Stimulated activated naive CD8-positive, alpha-beta T cell treated with anti-CD3 and anti-CD28 coated beads, Interleukin-15, Interleukin-2, amounts not matched to agents 100 U/mL and 50 U/mL, for 24 hours (primary cell): ENCODE results near the gene TRPM1.

Experiments
- ATAC-seq: fragments of 150-1000 bp; cut with Tn5 transposase; one replicate; pipeline ENCODE4 v1.10.0; 2021
- DNase-seq: peaks from one replicate; pipeline ENCODE4 v3.0.0; 2021

The TRPM1 gene

DNA sequence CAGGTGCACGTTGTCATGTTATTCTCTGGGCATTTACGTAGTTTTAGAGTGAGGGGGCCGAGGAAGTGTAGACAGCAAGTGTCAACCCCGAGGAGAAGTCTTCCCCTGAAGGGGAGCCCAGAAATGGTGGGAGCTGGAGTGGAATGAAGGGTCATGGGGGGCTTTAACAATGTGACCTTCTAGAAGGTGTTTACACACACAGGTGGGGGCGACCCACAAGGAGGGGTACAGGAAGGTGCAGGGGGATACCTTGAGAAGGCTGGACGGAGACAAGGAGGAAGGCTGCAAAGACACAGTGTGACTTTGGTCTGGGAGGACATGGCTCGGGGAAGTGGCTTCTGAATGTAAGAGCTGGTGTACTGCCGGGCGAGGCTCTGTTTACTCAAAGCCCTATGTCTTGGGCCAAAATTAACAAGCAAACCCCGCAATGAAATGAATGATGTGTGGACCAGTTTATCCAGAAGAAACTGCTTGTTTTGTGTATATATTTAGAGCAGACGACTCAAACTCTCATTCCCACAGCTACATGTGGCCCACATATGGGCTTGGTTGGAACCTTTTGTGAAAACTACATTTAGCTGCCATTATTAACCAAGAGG is 18.7 kb downstream of the TRPM1 start:
- ATAC-seq (no peak), DNase-seq (no peak)

DNA sequence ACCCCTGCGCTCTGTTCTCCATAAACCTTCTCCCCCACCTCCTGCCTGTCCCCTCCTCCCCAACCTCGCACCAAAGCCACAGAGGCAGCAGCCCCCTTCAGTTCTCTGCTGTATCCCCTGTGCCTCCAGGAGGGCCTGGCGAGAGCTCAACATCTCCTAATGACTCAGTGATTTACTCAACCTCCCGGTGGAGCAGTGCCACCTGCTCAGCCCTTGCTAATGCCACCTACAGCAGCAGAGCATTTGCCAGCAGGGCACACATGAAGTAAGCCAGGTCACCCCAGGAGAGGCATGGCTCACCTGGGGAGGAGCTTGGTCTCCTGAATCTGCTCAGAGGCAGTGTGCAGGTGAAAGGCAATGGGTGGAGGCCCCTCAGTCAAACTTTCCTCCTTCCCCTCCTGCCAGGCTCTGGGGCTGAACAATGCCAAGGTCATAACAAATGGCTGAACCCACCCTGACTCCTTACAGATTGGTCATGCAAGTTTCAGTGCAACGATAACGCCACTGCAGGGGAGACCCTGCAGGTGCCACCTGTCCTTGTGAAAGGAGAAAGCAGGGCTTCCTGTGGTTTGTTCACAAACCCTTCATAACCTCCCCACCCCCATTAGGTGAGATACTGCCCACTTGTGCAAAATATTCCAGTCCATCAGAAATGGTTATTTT is 19.8 kb downstream of the TRPM1 start:
- ATAC-seq, result no peak
- DNase-seq, result no peak

DNA sequence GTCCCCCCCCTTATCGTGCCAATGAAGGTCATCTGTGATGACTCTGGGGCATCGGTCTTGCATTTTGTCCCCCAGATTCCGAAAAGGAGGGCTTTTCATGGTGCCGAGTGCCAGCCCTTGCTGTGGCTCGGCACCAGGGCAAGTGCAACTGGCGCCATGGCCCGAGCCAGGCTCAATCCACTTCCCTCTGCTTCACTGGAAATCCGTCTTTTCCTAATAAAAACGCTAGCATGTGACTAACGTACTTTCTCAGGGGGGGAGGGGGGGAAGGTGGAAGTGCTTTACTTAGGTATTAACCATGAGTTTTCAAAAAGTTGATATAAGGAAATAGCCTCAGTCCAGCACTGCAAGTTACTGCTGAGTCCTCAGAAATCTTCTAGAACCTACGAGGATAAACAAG is 20.5 kb downstream of the TRPM1 start:
- ATAC-seq (no peak), DNase-seq (no peak)

DNA sequence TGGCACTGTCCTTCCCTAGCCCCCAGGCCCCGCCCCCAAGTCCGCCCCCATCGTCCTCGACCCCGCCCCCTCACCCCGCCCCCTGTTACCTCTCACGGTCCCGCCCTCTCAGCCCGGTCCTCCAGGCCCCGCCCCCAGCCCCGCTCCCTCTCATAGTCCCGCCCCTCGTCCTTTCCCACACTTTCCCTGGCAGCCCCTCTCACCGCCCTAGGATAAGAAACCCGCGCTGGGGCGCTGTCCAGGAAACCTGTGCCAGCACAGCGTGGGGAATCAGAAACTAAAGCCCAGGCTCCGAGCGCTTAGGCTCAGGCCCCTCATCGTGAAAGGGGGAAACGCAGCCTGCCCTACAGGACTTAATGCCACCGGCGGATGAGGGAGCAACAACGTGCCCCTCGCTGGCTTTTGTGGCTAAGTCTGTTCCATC is 20.9 kb downstream of the TRPM1 start:
- DNase-seq, result peak; percentile 50
- no peak for ATAC-seq

DNA sequence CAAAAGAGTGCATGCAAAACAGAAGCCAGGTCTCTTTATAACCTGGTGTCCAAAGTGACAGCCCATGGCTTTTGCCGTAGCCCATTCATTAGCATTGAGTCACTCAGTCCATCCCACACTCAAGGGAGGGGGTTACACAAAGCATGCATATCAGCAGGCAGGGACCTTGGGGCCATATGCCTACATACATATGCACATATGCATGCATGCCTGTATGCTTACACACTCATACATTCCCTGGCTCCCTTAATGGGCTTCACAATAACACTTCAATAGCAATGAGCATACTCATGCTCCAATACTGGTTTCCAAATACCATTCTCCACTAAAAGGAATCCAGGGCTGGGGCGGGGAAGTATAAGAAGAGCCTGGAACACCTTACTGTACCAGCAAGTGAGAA is 22.0 kb downstream of the TRPM1 start:
- ATAC-seq, result no peak
- DNase-seq, result no peak

DNA sequence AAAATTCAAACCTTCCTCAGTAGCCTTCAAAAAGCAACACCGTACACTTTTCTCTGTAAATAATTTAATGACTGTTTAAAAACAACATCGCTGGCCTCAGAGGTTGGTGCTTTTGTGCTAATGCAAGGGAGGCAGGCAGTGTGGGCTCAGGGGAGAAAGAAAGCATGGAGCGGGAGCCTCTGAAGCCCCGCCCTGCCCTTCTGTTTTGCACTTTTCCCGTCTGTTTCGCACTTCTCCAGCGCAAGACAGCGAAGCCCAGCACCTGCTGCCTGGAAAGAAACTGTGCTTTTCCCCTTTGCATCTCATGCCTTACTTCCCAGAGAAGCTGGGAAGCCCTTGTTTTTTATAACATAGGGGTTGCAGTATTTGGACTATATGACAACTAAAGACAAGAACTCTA is 23.1 kb downstream of the TRPM1 start:
- no peak for ATAC-seq
- no peak for DNase-seq

DNA sequence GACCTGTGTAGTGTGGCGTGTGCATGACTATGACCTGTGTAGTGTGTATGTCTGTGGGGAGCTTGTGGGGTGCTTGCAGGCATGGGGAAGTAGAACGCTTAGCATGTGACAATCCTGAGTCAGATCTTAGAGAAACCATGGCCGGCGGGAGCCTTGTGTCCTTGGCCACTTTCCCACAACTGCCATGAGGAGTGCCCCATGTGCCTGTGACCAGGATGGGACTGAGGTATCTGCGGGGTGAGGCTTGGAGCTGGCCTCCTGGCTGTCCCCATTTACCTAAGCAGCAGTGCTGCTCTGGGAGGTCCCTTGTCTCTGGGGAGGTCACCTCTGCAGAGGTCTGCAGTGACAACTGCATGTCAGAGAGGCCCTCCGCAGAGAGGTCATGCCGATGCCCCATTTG is 23.6 kb downstream of the TRPM1 start:
- ATAC-seq (no peak), DNase-seq (no peak)

DNA sequence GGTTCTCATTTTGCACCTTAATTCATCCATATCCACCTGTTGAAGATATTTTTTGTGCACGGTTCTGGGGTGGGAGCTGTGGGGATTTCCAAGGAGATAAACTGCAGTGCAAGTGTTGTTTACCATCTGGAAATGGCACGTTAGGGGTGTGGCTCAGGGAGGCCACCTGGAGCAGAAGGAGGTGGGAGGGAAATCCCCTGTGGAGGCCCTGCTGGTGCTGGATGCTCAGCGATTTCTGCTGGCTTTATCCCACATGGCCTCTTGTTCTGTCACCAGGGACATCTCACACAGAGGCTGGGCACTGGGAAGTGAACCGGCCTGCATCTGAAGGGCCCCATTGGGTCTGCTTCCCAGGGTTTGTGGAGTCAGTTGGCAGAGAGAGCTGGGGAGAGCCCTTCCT is 24.3 kb downstream of the TRPM1 start:
- DNase-seq (no peak), ATAC-seq (no peak)

DNA sequence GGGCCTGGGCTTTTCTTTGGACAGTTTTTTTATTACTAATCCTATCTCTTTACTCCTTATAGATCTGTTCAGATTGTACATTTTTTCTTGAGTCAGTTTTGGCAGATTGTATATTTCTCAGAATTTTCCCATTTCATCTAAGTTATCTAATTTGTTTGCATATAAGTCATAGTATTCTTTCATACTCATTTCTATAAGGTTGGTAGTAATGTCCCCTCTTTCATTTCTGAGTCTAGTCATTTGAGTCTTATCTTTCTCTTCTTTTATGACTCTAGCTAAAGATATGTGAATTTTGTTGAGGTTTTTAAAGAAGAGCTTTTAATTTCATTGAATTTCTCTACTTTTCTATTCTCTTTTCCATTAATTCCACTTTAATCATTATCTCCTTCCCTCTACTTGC is 27.2 kb downstream of the TRPM1 start:
- no peak for ATAC-seq

DNA sequence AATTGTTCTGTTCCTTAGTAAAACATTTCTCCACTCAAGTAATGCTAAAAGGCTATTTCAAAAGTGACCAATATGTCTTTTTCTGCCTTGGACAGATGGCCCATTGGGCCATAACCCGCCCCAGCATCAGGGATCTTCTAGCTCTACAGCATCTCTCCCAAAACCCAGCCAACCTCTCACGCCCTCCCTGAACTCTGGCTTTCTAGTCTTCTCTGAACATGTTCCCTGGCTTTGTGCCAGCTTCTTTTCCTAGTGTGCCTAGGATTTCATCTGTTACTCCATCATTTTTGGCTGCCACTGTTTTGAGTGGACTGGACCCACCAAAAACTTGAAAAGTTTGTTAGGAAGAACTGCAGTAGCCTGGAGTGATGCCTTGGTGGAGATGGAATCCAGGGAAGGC is 30.7 kb downstream of the TRPM1 start:
- DNase-seq (no peak), ATAC-seq (no peak)

More for the DNA sequence above, 27.2 kb downstream of the TRPM1 start:
- DNase-seq, result no peak

DNA sequence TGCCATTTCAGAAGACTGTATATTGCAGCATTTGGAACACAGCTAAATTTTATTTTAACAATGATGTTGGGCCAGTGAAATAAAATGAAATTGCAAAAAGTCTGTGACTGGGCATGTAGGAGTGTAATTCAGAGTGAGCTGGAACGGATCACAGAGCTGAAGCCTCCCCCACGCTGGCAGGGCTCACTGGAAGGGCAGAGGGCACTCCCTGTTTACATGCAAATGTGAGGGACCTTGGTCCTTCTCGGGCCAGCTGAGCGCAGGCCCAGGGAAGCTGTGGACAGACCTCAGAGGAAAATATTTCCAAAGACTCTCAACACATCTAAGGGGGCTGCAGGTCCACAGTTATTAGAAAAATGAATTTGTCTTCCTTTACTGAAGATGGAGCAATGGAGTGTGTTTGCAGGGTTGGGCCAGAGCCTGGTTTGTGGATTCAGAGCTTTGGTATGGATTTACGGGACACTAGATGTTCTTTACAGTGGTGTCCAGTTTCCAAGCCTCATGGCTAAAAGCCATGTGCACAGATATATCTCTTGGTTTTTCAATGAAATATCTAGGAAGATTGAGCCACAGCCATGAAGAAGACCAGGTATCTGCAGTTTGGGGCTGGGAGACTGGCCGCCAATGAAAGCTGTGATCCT is 32.0 kb downstream of the TRPM1 start:
- DNase-seq, result no peak
- ATAC-seq, result no peak

DNA sequence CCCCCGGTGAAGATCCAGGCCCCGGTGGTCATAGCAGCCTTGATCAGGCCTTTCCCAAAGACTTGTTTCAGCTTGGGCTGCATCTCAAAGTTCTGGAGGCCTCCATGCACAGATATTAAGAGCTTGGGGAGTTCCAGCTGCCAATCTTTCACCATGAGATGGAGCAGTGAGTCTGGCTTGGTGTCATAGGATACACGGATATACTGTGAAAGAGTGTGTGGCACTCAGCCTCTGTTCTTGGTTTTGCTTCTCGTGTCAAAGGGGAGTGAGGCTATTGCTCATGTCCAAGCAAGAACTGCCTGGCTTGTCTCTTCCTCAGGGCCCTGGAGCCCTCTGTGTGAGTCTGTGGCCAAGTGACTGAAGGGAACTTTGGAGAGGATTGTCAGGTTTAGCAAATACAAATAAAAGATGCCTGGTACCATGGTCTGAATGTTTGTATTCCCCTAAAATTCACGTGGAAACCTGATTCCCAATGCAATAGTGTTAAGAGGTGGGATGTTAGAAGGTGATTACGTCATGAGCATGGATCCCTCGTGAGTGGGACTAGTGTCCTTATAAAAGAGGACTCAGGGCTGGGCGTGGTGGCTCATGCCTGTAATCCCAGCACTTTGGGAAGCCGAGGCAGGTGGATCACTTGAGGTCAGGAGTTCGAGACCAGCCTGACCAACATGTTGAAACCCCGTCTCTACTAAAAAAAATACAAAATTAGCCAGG is 33.5 kb downstream of the TRPM1 start:
- ATAC-seq (no peak), DNase-seq (no peak)

DNA sequence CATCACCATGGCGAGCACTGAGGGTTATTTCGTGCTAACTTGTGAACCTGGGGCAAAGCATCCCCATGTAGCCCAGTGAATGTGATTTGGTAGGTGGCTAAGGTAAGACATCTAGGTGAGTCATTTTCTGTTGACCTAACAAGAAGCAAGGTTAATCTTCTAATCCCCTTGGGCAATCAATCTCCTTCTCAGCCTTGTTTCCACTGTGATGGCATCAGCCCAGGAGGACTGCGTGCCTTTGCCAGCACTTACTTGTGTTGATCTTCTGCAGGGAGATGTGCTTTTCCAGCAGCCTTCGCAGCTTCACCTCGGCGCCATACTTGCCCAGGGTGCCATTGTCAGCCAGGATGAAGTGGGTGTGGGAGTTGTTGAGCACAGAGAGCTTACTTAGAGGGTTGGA is 35.7 kb downstream of the TRPM1 start:
- ATAC-seq (no peak), DNase-seq (no peak)

DNA sequence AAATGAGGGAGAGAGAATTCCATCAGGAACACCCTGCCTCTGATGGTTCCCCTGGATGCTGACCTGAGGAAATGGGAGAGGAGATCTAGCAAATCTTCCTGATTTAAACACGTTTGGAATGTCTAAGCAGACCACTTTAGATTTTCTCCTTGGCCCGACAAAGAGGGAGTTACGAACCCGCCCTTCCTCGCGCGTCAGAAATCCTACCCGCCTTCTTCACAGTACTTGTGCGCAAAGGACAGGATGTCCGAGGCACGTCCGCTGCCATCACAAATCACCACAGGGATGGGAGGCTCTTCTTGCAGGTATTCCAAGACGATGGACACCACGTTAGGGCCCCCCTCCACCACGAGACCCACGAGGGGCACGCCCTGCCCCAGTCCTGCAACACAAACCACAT is 38.6 kb downstream of the TRPM1 start:
- DNase-seq (no peak), ATAC-seq (no peak)

DNA sequence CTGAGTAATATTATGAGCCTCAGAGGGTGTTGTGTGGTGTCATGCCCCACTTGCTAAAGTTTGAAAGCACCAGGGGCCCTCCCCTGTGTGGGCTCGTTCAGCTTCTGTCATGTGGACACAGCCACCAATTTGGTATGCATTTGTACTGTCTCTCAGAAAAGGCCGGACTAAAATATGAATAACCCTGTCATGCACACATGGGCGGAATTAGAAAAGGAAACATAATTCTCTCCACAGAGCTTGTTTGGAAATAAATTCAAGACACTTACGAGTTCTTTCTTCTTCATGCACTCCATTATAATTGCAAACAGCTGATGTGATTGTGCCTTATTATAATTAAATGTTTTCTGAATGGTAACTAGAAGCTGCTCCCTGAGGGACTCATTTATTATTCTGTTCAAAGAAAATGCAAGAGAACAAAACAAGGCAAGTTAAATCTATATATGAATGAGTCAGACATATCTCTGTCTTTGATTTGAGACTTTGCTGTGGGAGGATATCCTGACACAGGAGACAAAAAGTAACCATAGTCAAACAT is 39.1 kb downstream of the TRPM1 start:
- DNase-seq (no peak), ATAC-seq (no peak)

DNA sequence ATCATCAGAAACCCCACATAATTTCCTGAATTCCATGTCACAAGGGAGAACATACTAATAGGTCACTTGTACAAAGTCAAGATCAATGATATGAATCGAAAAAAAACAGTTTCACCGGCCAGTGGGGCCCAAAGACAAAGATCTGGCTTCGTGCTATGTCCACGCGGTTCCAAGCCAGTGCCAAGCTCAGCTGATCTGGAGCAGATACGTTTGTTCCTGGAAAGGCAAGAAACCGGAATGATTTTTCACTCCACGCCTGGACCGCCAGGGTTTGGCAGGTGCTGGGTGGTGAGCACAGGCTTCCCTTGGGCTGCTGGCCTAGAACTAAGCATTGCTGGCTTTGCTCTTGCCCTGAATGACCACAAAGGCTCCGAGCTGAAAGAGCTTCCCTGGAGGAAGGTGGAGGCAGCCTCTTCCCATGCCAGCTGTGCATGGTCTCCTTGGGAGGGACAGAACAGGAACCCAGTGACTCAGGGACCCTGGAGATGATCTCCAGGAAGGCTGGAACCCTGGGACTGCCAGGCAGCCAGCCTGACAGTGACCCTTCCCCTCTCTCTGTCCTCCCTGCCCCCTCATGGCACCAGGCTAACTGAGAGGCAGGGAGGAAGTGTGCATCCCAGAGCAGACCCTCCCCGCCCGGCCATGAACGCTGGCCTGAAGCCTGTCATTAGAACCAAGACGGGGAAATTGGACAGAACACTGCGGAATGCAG is 40.9 kb downstream of the TRPM1 start:
- no peak for ATAC-seq

DNA sequence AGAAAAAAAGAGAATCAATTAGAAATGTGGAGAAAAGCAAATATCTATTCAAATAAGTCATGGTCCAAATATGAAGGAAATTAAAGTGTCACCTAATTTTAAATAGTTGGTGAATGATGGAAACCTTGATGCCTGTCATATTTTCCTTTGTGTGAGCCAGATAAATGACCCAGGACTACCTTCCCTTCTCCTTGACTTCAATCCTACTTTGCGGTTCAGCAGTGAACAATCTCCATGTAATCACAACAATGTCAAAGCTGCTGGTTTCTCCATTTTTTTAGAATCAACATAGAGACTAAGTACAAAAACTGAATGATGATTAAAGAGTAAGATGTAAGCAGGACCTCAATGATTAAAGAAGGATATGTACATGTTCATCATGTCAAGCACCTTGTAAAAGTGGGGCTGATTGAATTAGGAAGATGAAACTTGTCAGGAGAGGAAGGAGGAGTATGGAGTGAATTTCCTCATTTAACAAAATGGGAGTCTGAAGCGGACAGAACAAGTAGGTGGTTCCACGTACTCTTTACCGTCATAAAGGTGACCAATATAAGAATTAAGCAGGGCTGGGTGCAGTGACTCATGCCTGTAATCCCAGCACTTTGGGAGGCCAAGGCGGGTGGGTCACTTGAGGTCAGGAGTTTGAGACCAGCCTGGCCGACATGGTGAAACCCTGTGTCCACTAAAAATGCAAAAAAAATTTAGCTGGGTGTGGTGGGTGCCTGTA is 43.1 kb downstream of the TRPM1 start:
- no peak for DNase-seq
- no peak for ATAC-seq

More for the DNA sequence above, 40.9 kb downstream of the TRPM1 start:
- DNase-seq, result no peak

DNA sequence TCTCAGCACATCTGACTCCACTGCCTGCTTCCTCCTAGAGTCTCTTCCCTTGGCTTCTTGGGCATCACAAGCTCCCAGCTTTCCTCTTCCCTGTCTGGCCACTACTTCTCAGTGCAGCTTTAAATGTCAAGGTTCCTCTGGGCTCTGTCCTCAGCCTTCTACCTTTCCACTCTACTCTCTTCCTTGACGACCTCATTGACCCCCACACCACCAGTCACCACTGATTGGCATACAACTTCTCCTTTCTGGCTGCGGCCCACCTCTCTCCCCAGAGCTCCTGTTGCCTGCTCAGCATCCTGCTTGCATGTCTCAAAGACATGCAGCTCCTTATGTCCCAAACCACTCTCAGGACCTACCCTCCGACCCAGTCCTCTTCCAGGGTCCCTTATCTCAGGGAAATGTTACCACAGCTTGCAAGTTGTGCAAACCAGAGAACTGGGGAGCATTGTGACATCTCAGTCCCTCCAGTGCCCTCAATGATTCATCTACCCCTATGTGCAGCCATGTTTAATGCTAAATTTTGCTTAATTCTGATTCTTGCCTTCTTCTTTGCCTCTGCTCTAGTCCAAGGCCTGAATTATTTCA is 49.9 kb downstream of the TRPM1 start:
- no peak for DNase-seq
- no peak for ATAC-seq

DNA sequence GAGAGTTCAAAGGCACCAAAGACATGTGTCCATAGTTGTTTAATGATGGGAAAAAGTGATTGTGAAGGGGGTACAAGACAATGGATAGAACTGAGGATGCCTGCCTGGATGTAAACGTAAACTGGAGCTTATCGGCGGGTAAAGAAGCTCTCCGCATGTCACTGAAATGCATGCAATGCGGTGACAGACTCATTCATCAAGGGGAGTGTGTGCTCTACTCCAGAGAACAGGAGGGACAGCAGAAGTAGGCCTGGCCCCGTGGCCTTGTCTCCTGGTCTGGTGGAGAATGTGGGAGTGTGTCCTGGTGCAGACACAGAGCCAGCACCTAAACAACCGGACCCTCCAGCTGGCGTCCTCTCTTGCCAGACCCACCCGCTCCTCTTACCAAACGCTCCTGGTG is 50.6 kb downstream of the TRPM1 start:
- no peak for DNase-seq
- ATAC-seq, result no peak

DNA sequence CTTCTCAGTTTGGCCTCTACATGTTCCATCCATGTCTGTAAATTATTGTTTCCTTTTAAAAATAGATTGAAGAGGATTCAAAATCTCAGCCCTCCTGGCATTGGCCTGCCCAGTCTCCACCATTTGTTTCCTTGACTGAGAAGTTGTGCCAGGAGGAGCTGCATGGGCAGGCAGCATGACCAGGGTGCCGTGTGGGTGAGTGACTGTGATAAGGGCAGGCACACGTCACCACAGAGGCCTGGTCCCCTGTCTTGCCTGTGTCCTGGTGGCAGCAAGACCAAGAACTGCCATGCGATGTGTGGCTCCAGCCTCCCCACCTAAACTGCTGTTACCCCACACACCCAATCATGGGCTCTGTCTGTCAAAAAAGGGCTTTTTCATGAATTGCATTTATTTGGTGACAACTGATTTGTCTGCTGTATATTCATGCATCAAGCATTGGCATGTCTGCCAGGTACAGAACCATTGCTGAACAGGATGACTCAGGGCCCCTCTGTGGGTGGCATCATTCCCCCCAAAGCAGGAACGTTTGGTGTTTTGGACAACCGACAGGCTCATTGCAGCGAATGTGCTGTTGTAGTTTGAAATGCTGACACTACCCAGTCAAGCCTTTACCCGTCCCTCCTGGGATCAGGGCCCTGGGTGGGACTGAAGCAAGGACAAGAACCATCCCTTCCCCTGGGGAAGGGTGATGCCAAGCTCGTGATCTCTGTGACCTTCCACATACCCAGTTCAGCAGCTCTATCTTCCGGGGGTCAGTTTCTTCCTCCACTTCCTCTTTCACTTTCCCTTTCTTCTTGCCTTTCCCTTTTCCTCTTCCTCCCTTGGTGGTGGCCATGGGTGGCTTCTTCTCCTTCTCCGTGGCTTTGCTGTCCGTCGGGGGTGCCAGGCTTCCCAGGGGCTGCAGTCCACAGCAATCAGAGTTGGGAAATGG is 51.6 kb downstream of the TRPM1 start:
- DNase-seq, result no peak
- no peak for ATAC-seq
